ENCODE data around the gene HOXB6.

Gene HOXB6

GRCh38 chr17:48551596-48552465 is 53.0 kb downstream of the HOXB6 start:
- no peak for DNase-seq

GRCh38 chr17:48551214-48551555 is 53.6 kb downstream of the HOXB6 start:
- no peak for DNase-seq

GRCh38 chr17:48550502-48551213 is 54.1 kb downstream of the HOXB6 start:
- no peak for DNase-seq

GRCh38 chr17:48549914-48550501 is 54.8 kb downstream of the HOXB6 start:
- no peak for DNase-seq

GRCh38 chr17:48549281-48549630 is 55.5 kb downstream of the HOXB6 start:
- no peak for DNase-seq

GRCh38 chr17:48548523-48549280 is 56.1 kb downstream of the HOXB6 start:
- no peak for DNase-seq

- no peak for DNase-seq
Measured at GRCh38 chr17:48547808-48548522, 56.8 kb downstream of the HOXB6 start.

GRCh38 chr17:48546924-48547807 is 57.6 kb downstream of the HOXB6 start:
- no peak for DNase-seq

GRCh38 chr17:48546137-48546923 is 58.5 kb downstream of the HOXB6 start:
- DNase-seq: no peak

All from stimulated activated CD4-positive, alpha-beta T cell treated with anti-CD3 and anti-CD28 coated beads, Interleukin-2, amount 100 ng/mL, for 48 hours (primary cell).